ENCODE measurements around the gene FOXF2. TPM values are rescaled to one million over a fixed set of nuclear protein-coding genes. Genes with fewer than 3 reads are reported as not detected.

Gene FOXF2
- total RNA-seq, 2 experiments from 2014 or later = not detected

- Mint-ChIP-seq H3K27me3 (ENCODE audit: low read depth) (peaks cover 17% of the 10 kb centered on the region), H3K9me3 (no peaks in the 10 kb centered on the region), H3K27ac (no peak overlapping the region), H3K4me1 (ENCODE audit: low read depth) (no peaks in the 10 kb centered on the region), H3K36me3 (ENCODE audit: low read depth) (no peaks in the 10 kb centered on the region), H3K4me3 (no peak overlapping the region)
- DNase-seq = no peak
- CTCF ChIA-PET = interaction anchor here (1.7 kb wide), 1 partner anchor 10 kb away, joined by 11 read pairs; no protein-coding TSS in a partner anchor
- intact Hi-C loops (cut with micrococcal nuclease) = no loop called here
Measured at GRCh38 chr6:1407499-1407990, 18.2 kb downstream of the FOXF2 start.

GRCh38 chr6:1409774-1410465 is 20.5 kb downstream of the FOXF2 start:
- CTCF ChIA-PET = interaction anchor here (1.1 to 1.3 kb wide), 2 partner anchors 11 to 13 kb away, joined by 3 read pairs; no protein-coding TSS in a partner anchor
- intact Hi-C loops (cut with micrococcal nuclease) = no loop called here
- DNase-seq = no peak
- H3K27me3 Mint-ChIP-seq (ENCODE audit: low read depth) = peaks cover 18% of the 10 kb centered on the region
- H3K27ac Mint-ChIP-seq = no peak overlapping the region
- no peak overlapping the region for H3K4me3 Mint-ChIP-seq
- H3K4me1 Mint-ChIP-seq (ENCODE audit: low read depth) = no peaks in the 10 kb centered on the region
- H3K36me3 Mint-ChIP-seq (ENCODE audit: low read depth) = no peaks in the 10 kb centered on the region
- no peaks in the 10 kb centered on the region for H3K9me3 Mint-ChIP-seq

- DNase-seq = no peak
- H3K36me3 Mint-ChIP-seq (ENCODE audit: low read depth) = no peaks in the 10 kb centered on the region
- H3K27me3 Mint-ChIP-seq (ENCODE audit: low read depth) = peaks cover 20% of the 10 kb centered on the region
- H3K4me3 Mint-ChIP-seq = no peak overlapping the region
- CTCF ChIA-PET = no interaction called here
- no peaks in the 10 kb centered on the region for H3K9me3 Mint-ChIP-seq
- no peak overlapping the region for H3K27ac Mint-ChIP-seq
- H3K4me1 Mint-ChIP-seq (ENCODE audit: low read depth) = no peaks in the 10 kb centered on the region
- intact Hi-C loops (cut with micrococcal nuclease) = no loop called here
Measured at GRCh38 chr6:1412901-1413300, 23.5 kb downstream of the FOXF2 start.

GRCh38 chr6:1415416-1416063 is 26.2 kb downstream of the FOXF2 start:
- no peak overlapping the region for H3K27ac Mint-ChIP-seq
- H3K9me3 Mint-ChIP-seq = peaks cover 4% of the 10 kb centered on the region
- CTCF ChIA-PET = no interaction called here
- H3K4me3 Mint-ChIP-seq = no peak overlapping the region
- peaks cover 10% of the 10 kb centered on the region for H3K27me3 Mint-ChIP-seq (ENCODE audit: low read depth)
- H3K4me1 Mint-ChIP-seq (ENCODE audit: low read depth) = no peaks in the 10 kb centered on the region
- intact Hi-C loops (cut with micrococcal nuclease) = no loop called here
- no peaks in the 10 kb centered on the region for H3K36me3 Mint-ChIP-seq (ENCODE audit: low read depth)
- DNase-seq = no peak

- Mint-ChIP-seq H3K27me3 (ENCODE audit: low read depth) (peaks cover 10% of the 10 kb centered on the region), H3K9me3 (peaks cover 5% of the 10 kb centered on the region), H3K4me1 (ENCODE audit: low read depth) (no peaks in the 10 kb centered on the region), H3K27ac (no peak overlapping the region), H3K4me3 (no peak overlapping the region), H3K36me3 (ENCODE audit: low read depth) (no peaks in the 10 kb centered on the region)
- CTCF ChIA-PET = no interaction called here
- no peak for DNase-seq
- intact Hi-C loops (cut with micrococcal nuclease) = no loop called here
Measured at GRCh38 chr6:1416191-1416760, 26.9 kb downstream of the FOXF2 start.

GRCh38 chr6:1416820-1417219 is 27.4 kb downstream of the FOXF2 start:
- no peaks in the 10 kb centered on the region for H3K36me3 Mint-ChIP-seq (ENCODE audit: low read depth)
- CTCF ChIA-PET = interaction anchor here (0.5 kb wide), 1 partner anchor 436 kb away, joined by 5 read pairs; no protein-coding TSS in a partner anchor
- H3K27me3 Mint-ChIP-seq (ENCODE audit: low read depth) = peaks cover 10% of the 10 kb centered on the region
- no peak overlapping the region for H3K27ac Mint-ChIP-seq
- H3K4me1 Mint-ChIP-seq (ENCODE audit: low read depth) = no peaks in the 10 kb centered on the region
- H3K9me3 Mint-ChIP-seq = peaks cover 5% of the 10 kb centered on the region
- no peak for DNase-seq
- no peak overlapping the region for H3K4me3 Mint-ChIP-seq
- intact Hi-C loops (cut with micrococcal nuclease) = no loop called here

GRCh38 chr6:1417718-1418117 is 28.3 kb downstream of the FOXF2 start:
- DNase-seq = no peak
- CTCF ChIA-PET = interaction anchor here (0.6 to 0.7 kb wide), 2 partner anchors 24 to 685 kb away, joined by 3 read pairs; no protein-coding TSS in a partner anchor
- no peaks in the 10 kb centered on the region for H3K4me1 Mint-ChIP-seq (ENCODE audit: low read depth)
- no peak overlapping the region for H3K27ac Mint-ChIP-seq
- intact Hi-C loops (cut with micrococcal nuclease) = no loop called here
- H3K27me3 Mint-ChIP-seq (ENCODE audit: low read depth) = peaks cover 10% of the 10 kb centered on the region
- no peak overlapping the region for H3K4me3 Mint-ChIP-seq
- H3K9me3 Mint-ChIP-seq = peaks cover 5% of the 10 kb centered on the region
- no peaks in the 10 kb centered on the region for H3K36me3 Mint-ChIP-seq (ENCODE audit: low read depth)

GRCh38 chr6:1418471-1419191 is 29.3 kb downstream of the FOXF2 start:
- Mint-ChIP-seq H3K9me3 (peaks cover 5% of the 10 kb centered on the region), H3K27ac (no peak overlapping the region), H3K36me3 (ENCODE audit: low read depth) (no peaks in the 10 kb centered on the region), H3K27me3 (ENCODE audit: low read depth) (peaks cover 13% of the 10 kb centered on the region), H3K4me1 (ENCODE audit: low read depth) (no peaks in the 10 kb centered on the region), H3K4me3 (no peak overlapping the region)
- CTCF ChIA-PET = no interaction called here
- no peak for DNase-seq
- intact Hi-C loops (cut with micrococcal nuclease) = no loop called here

- CTCF ChIA-PET = no interaction called here
- Mint-ChIP-seq H3K4me3 (no peak overlapping the region), H3K27me3 (ENCODE audit: low read depth) (peaks cover 25% of the 10 kb centered on the region), H3K27ac (no peak overlapping the region), H3K4me1 (ENCODE audit: low read depth) (peaks cover 2% of the 10 kb centered on the region), H3K9me3 (peaks cover 5% of the 10 kb centered on the region), H3K36me3 (ENCODE audit: low read depth) (no peaks in the 10 kb centered on the region)
- no peak for DNase-seq
- intact Hi-C loops (cut with micrococcal nuclease) = no loop called here
Measured at GRCh38 chr6:1420382-1420781, 31.0 kb downstream of the FOXF2 start.

GRCh38 chr6:1422290-1422689 is 32.9 kb downstream of the FOXF2 start:
- H3K27ac Mint-ChIP-seq = no peak overlapping the region
- peaks cover 5% of the 10 kb centered on the region for H3K9me3 Mint-ChIP-seq
- H3K4me1 Mint-ChIP-seq (ENCODE audit: low read depth) = peaks cover 2% of the 10 kb centered on the region
- peaks cover 44% of the 10 kb centered on the region for H3K27me3 Mint-ChIP-seq (ENCODE audit: low read depth)
- H3K4me3 Mint-ChIP-seq = no peak overlapping the region
- DNase-seq = no peak
- no peaks in the 10 kb centered on the region for H3K36me3 Mint-ChIP-seq (ENCODE audit: low read depth)
- intact Hi-C loops (cut with micrococcal nuclease) = no loop called here
- CTCF ChIA-PET = interaction anchor here (2.8 to 3.0 kb wide), 2 partner anchors 14 to 25 kb away, joined by 9 to 11 read pairs; no protein-coding TSS in a partner anchor

GRCh38 chr6:1423578-1423977 is 34.2 kb downstream of the FOXF2 start:
- CTCF ChIA-PET = interaction anchor here (1.0 to 3.0 kb wide), 4 partner anchors 11 to 829 kb away, joined by 3 to 11 read pairs (median 6); no protein-coding TSS in a partner anchor
- Mint-ChIP-seq H3K27me3 (ENCODE audit: low read depth) (peaks cover 41% of the 10 kb centered on the region), H3K4me3 (no peak overlapping the region), H3K4me1 (ENCODE audit: low read depth) (peaks cover 2% of the 10 kb centered on the region), H3K27ac (no peak overlapping the region), H3K36me3 (ENCODE audit: low read depth) (no peaks in the 10 kb centered on the region), H3K9me3 (peaks cover 5% of the 10 kb centered on the region)
- DNase-seq = no peak
- intact Hi-C loops (cut with micrococcal nuclease) = no loop called here
